CD4-positive, alpha-beta T cell treated with Interleukin-4 for 4 hours (primary cell): Measurements from ENCODE around the gene CYP24A1.

ENCODE experiments used
- DNase-seq: peaks from one replicate; pipeline ENCODE4 v3.0.0-alpha.2; 2020

CYP24A1 gene

GRCh38 chr20:54172856-54173652, 732 bp downstream of the CYP24A1 start:
- DNase-seq, result no peak

DNA sequence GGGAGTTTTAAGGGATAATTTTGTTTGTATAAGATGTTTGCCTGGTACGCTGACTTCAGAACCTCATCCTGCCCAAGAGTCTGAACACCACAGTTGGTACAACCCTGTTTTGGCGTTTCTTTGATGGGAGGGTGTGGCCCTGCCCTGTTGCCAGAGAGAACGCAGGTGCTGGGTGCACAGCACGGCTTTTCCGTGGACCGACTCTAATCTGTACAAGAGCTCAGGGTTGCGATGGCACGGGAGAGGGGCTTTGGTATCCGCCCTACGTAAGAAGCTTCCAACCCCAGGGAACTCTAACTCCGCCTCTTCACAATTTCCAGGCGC, 1.3 kb downstream of the CYP24A1 start:
- no peak for DNase-seq

- DNase-seq, result no peak
Measured at GRCh38 chr20:54170963-54171362, 2.8 kb downstream of the CYP24A1 start.

GRCh38 chr20:54170026-54170471, 3.7 kb downstream of the CYP24A1 start:
- DNase-seq, result no peak

- DNase-seq, result no peak
Measured at GRCh38 chr20:54168961-54169862, 4.6 kb downstream of the CYP24A1 start.

DNA sequence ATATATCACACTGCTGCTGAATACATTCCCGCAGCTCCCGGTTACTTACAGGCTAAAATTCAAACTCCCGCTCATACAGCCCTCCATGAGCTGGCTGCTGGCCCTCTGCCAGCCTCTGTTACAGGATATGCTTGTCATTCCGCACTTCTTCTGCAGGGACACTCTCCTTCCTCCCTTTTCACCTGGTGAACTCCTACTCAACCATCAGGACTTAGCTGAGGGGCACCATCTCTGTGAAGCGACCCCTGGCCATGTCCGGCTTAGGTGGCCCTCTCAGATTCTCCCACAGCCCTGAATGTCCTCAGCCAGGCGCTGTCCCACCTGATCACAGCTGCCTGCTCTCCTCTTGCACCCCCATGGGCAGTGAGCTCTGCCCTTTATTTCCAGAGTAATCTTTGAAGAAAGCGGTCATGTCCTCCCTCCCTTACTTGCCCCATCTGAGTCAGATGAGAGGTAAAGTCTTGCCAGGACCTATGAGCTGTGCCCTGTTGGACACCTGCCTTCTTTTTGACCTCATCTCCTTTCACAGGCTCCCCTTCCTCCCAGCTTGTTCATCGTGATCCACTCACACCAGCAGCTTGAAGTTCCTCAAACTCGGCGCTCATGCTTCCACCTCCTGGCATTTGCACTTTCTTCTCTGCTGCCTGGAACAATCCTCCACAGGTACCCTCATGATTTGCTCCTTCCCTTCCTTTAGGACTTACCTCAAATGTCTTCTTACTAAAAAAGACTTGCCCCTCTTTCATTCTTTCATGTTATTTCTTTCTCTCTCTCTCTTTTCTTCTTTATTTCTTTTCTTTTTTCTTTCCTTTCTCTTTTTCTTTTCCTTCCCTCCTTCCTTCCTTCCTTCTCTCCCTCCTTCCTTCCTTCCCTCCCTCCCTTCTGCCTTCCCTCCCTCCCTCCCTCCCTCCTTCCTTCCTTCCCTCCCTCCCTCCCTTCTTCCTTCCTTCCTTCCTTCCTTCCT, 5.6 kb downstream of the CYP24A1 start:
- no peak for DNase-seq

DNA sequence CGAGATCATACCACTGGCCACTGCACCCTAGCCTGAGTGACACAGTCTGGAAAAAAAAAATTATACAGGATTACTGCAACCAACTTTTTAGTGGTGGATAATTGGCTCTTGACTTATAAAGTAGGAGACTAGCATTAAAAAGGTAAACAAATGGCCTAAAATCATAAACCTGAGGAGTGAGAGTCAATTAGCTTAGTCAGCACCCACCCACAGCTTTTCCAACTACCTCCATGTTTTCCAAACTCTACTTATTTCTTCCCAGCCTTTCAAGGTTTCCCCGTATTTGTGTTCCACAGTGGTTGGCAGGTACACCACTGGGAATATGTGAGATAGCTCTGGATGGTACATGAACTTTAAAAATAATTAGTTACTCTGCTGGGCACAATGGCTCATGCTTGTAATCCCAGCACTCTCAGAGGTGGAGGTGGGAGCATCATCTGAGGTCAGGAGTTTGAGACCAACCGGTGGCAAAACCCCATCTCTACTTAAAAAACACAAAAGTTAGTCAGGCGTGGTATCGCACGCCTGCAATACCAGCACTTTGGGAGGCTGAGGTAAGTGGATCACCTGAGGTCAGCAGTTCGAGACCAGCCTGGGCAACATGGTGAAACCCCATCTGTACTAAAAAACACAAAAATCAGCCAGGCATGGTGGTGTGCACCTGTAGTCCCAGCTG, 6.7 kb downstream of the CYP24A1 start:
- no peak for DNase-seq

GRCh38 chr20:54165803-54166202, 8.0 kb downstream of the CYP24A1 start:
- DNase-seq, result no peak

DNA sequence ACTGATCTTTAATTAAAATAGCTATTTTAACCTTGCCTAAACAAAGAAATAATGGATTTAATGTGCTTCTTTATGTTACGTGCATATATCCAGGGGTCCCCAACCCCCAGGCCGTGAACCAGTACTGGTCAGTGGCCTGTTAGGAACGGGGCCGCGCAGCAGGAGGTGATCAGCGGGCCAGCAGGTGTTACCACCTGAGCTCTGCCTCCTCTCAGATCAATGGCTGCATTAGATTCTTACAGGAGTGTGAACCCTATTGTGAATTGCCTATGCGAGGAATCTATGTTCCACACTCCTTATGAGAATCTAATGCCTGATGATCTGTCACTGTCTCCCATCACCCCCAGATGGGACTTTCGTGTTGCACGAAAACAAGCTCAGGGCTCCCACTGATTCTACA, 8.8 kb downstream of the CYP24A1 start:
- no peak for DNase-seq

DNA sequence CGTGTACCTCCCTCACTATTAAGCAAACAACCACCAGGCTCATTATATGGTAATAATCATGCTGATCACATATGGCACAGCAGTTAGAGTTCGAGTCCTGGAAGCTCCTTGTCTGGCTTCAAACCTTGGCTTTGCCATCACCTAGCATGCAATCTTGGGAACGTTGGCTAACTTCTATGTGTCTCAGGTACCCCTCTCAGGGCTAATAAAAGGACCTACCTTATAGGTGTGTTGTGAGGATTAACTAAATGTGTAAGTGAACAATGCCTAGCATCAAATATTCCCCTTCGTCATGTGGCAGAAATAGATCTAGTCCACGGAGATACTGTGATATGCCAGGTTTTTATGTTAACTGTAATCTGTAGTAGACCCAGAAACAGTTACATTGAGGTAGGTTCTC, 10.4 kb downstream of the CYP24A1 start:
- no peak for DNase-seq

DNA sequence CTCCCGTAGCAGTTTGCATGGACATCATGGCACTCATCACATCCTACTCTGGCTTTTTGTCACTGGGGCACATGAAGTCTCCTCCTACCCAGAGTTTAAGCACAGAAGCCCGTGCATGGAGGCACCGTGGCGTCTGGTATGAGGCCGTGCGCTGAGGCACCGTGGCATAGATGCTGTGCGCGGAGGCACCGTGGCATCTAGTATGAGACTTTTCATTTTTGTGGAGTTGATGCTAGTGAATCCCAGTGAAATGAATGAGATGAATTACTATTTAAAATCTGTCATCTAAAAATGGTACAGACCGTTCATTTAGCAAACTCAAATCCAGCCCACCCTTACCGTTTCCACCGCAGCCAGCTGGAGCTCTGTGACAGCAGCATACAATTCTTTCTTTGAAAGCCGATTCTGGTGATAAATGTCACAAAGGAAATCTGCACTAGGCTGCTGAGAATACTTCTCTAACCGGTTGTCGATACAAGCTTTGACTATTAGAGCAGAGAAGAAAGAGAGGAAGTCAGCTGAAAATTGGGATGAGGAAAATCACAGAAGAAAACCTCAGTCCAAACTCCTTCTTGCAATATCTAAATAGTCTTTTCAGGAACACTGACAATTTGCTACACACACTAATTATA, 11.3 kb downstream of the CYP24A1 start:
- DNase-seq, result no peak

DNA sequence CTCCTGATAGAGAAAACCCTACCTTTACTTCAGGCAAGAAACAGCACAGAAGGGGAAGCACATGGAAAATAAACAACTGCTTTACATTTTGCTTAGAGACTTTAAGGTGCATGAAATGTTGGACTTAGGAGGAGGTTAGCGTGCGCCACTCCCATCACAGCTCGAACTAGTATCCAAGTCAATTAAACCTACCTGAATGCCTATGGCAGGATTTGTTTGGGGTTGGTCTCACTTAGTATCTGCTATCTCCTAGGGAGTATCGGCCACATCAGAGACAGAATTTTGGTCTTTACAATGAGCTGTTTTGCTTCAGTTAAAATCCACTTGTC, 12.0 kb downstream of the CYP24A1 start:
- DNase-seq, result no peak

DNA sequence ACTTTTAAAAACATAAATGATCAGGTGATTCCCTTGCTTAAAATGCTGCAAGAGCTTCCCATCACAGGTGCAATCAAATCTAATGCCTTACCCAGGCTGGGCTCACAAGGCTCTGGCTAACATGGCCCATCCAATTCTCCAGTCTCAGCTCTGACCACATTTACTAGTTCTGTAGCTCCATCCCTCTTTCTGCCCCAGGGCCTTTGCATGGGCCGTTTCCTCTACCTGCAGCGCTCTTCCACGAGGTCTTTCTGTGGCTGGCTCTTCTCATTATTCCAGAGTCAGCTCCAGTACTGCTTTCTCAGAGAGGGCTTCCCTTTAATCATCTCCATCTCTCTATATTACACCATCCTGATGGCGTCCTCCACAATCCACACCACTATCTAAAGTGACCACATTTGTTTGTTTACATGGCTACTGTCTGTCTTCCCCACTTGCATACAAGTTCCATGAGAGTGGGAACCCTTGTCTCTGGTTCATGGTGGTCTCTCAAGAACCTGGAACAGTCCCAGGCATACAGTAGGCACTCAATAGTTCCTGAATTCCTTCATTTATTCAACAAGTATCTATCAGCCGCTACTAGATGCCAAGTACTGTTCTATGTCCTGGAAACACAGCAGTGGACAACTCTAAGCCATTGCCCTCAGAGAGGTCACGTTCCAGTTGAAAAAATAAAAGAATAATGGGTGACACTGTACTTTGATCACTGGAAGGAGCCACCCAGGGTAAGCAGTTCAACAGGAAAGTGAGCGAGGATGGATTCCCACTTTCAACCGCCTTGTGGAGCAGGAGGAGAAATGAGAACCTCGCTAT, 12.6 kb downstream of the CYP24A1 start:
- no peak for DNase-seq

- DNase-seq, result no peak
Measured at GRCh38 chr20:54160065-54161007, 13.4 kb downstream of the CYP24A1 start.

- DNase-seq, result no peak
Measured at GRCh38 chr20:54158856-54159418, 14.8 kb downstream of the CYP24A1 start.

DNA sequence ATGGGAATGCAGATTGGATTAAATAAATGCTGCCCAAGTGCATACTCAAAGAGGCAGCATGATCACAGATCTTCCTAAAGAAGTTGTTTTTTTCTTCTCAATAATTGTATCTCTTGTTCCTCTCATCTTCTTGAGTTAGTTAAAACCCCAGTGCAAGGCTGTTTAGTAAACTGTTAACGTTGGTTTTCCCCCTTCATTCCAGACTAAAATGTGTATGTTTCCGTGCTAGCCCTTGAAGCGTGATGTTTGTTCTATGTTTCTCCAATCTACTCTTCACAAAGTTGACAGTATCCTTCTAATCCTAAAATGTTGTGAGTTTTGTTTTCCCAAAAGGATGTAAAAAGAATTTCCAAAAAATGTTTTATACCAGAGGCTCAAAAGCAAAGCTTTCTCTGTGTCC, 15.6 kb downstream of the CYP24A1 start:
- DNase-seq, result no peak

GRCh38 chr20:54156981-54157835, 16.6 kb downstream of the CYP24A1 start:
- no peak for DNase-seq

DNA sequence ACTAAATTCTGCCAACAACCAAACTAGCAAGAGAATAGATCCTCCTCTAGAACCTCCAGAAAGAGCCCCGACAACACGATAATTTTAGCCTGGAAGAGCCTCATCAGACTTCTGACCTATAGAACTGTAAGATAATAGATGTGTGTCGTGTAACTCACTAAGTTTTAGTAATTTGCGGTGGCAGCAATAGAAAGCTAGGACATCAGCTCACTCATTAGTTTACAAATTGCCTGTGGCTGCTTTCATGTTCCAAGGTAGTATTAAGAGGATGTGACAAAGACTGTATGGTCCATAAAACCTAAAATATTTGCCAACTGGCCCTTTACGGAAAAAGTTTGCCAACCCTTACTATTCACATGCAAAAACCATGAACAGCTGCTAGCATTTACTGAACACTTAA, 17.3 kb downstream of the CYP24A1 start:
- no peak for DNase-seq
